ENCODE data around the gene XPNPEP1.

The XPNPEP1 gene

DNA sequence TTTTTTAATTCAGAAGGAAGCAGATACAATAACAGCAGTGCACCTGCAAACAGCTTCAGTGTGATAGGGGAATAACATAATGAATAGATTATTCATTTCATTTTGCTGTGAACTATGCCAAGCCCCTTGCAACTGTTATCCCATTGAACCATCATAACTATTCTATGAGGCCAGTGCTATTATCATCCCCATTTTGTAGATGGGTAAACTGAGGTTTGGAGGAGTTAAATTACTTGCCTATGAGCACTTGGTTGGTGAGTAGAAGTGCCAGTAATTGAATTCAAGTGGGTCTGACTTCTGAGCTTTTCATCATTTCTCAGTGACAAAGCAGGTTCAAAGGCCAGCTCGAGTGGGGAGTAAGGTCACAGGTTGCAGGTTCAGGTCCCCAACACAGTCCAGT lies 16.8 kb upstream of the XPNPEP1 start:
- TF ChIP-seq POLR2A (IDR thresholded peaks at IDR 0.05; ENCODE audit: low read length) (no peak), GATA1 (IDR thresholded peaks at IDR 0.05; ENCODE audit: low read depth, low read length) (no peak)
- DNase-seq: no peak

DNA sequence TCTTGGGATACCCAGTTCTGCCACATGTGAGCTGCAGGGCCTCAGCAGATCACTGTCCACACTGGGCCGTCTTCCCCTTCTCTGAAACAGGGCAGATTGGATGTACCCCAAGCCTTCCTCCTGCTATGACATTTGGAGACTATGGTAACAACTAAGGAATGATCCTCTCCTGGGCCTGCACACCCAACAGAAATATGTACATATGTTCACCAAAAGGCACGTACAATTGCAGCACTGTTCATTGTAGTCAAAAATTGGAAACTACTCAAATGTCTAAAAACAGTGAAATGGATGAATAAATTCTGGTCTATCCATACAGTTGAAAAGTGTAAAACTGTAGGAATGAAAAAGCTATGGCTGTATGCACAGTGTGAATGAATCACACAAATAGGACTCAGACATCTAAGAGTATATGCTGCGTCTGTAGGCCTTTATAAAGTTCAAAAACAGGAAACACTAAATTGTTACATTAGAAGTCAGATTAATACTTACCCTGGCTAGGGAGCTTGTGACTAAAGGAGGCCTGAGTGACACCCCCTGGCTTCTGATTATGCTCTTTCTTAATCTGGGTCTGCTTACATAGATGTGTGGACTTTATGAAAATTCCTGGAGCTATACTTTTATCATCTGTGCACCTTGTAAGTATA lies 16.1 kb upstream of the XPNPEP1 start:
- no peak for TF ChIP-seq POLR2A (IDR thresholded peaks at IDR 0.05; ENCODE audit: low read length)
- TF ChIP-seq GATA1 (IDR thresholded peaks at IDR 0.05; ENCODE audit: low read depth, low read length): no peak
- no peak for DNase-seq

DNA sequence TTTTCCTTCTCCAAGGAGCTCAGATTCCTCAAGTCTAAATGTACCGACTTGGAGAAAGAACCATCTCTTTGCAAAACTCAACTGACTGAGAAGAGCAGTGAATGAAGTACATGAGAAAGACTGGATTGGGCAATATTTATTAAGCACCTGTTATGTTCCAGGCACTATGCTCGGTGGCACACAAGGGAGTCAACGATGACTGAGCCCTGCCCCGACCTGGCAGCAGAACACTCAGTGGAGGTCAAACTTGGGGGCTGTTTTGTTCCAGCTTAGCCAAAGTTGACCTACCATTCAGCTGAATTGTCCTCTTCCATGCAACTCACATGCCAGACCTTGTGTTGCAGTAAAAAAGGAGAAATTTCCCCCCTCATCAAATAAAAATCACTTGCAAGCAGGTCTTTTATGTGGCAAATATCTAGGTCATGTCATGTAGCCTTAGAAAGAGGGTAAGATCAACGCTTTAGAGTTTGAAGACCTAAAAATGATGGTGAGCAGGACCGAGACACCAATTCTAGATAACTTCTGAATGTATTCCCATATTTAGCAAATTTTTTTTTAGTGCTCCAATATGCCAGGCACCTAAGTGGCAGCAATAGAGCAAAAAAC lies 14.3 kb upstream of the XPNPEP1 start:
- no peak for DNase-seq
- no peak for TF ChIP-seq POLR2A (IDR thresholded peaks at IDR 0.05; ENCODE audit: low read length)
- no peak for TF ChIP-seq GATA1 (IDR thresholded peaks at IDR 0.05; ENCODE audit: low read depth, low read length)

DNA sequence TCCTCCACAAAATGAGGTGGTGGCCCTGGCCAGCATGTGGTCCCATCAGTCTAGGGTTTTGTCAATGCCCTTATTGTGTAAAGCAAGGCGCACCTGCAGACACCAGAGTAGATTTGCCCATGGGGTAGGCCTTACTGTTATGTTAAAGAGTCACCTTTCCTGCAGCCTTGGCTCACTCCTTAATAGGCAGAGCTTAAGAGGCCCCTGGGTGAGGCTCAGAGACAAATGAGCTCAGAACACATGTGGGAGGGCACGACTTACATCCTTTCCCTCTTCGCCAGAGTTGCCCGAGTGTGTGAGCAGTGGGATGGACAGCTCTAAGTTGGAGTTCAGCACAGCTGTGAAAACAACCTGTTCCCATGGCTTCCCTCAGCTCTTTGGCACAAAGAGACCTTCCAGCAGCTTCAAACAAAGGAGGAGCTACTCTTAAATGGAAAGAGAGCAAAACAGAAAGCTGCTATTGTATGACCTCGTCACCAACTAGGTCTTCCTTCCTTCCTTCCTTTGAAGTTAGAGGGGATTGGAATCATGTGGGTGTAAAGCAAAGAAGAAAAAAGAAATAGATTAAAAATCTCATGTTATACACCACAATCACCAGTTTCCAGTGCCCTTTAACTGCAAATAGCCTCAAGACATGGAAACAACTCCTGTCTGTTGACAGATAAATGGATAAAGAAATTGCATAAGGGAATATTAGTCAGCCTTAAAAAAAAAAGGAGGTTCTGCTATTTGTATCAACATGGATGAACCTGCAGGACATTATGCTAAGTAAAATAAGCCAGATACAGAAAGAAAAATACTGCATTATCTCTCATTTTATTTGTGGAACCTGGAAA lies 11.9 kb upstream of the XPNPEP1 start:
- no peak for TF ChIP-seq POLR2A (IDR thresholded peaks at IDR 0.05; ENCODE audit: low read length)
- no peak for TF ChIP-seq GATA1 (IDR thresholded peaks at IDR 0.05; ENCODE audit: low read depth, low read length)
- DNase-seq: no peak

DNA sequence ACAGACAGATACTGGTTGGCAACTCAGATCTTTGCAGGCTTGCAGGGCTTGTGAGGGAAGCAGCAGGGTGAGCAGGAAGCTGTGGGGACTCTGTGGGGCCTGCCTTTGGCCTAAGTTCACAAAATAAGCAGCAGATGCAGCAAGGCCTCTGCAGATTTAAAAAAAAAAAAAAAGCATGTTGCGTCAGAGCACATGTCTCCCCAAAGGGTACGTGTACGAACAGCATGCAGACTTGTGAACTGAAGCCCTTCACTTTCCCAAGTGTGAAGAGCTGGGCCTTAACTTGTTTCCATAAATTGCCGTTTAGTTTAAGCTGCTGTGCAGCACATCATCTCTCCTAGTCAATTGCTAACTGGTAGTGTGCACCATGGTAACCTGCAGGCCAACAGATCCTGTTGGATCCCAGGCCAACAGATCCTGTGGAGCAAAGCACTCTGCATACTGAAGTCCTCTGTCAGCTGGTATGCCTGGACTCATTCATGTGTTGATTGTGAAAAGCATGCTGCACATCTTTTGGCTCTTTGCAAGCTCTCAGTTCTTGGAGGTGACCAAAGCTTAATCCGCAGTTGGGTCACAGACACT lies 10.8 kb upstream of the XPNPEP1 start:
- TF ChIP-seq POLR2A (IDR thresholded peaks at IDR 0.05; ENCODE audit: low read length) (no peak), GATA1 (IDR thresholded peaks at IDR 0.05; ENCODE audit: low read depth, low read length) (no peak)
- DNase-seq: no peak

DNA sequence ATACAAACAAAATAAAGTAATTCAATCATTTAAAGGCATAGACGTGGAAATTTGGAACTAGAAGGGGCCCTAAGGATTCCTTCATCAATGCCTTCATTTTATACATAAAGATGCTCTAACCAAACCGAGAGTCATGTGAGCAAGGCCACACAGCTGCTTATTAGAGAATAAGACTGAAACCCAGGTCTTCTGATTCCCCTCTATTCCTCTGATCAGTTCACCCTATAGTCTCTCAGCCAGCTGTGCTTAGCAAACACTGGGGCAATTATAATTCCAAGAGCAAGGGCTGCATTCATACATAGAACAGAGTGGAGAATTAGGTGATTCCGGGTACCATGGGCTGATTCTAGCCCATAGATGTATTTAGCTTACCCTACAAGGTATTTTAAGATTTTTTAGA lies 9.7 kb upstream of the XPNPEP1 start:
- TF ChIP-seq POLR2A (IDR thresholded peaks at IDR 0.05; ENCODE audit: low read length) (no peak), GATA1 (IDR thresholded peaks at IDR 0.05; ENCODE audit: low read depth, low read length) (no peak)
- DNase-seq: no peak

DNA sequence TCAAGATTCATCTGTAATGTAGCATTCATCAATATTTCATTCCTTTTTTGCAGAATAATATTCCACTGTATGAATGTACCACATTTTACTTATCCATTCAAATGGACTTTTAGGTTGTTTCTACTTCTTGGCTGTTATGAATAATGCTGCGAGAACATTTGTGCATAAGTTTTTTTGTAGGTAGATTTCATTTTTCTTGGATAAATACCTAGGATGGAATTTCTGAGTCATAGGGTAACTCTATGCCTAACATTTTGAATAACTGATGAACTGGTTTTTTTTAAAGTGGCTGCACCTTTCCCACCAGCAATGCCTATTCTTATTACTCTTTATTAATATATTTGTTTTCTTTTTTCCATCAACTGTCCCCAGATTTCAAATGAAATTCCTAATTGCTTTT lies 9.1 kb upstream of the XPNPEP1 start:
- no peak for TF ChIP-seq GATA1 (IDR thresholded peaks at IDR 0.05; ENCODE audit: low read depth, low read length)
- no peak for TF ChIP-seq POLR2A (IDR thresholded peaks at IDR 0.05; ENCODE audit: low read length)
- no peak for DNase-seq

DNA sequence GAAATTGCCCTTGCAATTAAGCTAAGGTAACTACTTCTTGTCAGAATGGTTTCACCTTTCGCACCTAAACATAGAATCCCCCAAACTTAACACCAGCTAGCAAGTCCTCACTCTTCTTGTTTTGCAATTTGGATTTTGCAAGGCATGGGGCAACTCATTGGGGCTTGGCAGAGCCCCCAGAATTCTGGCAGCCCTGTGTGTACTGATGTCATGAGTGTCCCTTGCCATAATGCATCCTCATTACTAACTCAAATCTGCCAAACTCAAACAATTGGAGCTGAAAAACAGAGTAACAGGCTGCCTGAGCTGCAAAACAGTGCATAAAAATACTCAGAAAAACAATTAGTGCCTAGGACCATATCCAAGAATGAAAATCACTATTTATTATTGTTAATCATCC lies 7.9 kb upstream of the XPNPEP1 start:
- DNase-seq: no peak
- TF ChIP-seq POLR2A (IDR thresholded peaks at IDR 0.05; ENCODE audit: low read length) (no peak), GATA1 (IDR thresholded peaks at IDR 0.05; ENCODE audit: low read depth, low read length) (no peak)

DNA sequence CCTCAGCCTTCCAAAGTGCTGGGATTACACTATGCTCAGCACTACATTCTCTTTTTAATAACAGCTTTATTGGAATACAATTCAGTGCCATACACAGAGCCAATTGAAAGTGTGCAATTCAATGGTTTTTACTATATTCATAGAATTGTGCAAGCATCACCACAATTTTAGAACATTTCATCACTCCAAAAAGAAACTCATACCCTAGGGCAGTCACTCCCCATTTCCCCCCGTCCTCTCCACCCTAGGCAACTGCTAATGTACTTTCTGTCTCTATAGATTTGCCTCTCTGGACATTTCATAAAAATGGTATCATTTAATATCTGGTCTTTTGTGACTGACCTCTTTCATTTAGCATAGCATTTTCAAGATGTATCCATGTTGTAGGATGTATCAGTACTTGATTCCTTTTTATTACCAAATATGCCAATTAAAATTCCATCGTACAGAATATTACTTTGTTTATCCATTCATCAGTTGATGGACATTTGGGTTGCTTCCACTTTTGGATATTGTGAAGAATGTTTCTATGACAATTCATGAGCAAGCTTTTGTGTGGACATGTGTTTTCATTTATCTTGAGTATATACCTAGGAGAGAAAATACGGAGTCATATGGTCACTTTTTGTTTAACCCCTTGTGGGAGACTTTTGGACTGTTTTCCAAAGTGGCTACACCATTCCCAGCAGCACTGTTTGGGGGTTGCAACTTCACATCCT lies 6.3 kb upstream of the XPNPEP1 start:
- no peak for TF ChIP-seq GATA1 (IDR thresholded peaks at IDR 0.05; ENCODE audit: low read depth, low read length)
- no peak for TF ChIP-seq POLR2A (IDR thresholded peaks at IDR 0.05; ENCODE audit: low read length)
- DNase-seq: no peak

DNA sequence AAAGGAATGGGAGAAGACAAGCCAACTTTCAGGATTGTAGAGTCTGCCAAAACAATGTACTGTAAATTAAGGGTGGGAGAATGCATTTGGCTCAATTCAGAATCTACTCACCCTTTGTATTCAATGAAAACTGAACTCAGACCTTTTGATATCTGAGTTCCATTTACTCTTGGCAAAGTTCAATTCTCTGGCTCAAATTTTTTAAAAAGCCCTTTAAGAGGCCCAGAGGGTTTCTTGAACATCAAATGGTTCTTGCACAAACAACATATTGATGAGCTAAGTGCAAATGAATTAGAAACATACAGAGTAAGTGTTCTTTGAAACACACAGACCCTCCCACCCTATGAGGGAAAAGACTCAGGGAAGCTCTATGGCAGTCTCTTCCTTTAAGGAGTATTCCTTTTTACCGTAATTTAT lies 5.2 kb upstream of the XPNPEP1 start:
- no peak for TF ChIP-seq POLR2A (IDR thresholded peaks at IDR 0.05; ENCODE audit: low read length)
- TF ChIP-seq GATA1 (IDR thresholded peaks at IDR 0.05; ENCODE audit: low read depth, low read length): no peak
- DNase-seq: no peak

DNA sequence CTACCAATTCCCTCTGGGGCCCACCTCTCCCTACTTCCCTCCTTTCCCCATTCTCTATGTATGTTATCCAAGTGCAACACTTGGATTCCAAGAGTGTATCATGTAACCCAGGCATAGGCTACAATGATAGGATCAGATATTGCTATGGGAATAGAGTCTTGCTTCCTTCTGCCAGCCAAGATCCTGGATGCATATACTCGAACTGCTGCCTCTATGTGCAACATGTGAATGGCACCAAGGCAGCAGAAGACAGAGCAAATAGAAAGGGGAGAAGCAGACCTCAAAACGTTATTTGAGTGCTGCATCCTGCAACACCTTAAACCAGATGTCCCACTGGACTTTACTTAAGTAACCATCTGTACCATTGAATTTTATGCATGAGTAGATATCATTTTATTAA lies 3.5 kb upstream of the XPNPEP1 start:
- TF ChIP-seq GATA1 (IDR thresholded peaks at IDR 0.05; ENCODE audit: low read depth, low read length) (no peak), POLR2A (IDR thresholded peaks at IDR 0.05; ENCODE audit: low read length) (no peak)
- DNase-seq: no peak

DNA sequence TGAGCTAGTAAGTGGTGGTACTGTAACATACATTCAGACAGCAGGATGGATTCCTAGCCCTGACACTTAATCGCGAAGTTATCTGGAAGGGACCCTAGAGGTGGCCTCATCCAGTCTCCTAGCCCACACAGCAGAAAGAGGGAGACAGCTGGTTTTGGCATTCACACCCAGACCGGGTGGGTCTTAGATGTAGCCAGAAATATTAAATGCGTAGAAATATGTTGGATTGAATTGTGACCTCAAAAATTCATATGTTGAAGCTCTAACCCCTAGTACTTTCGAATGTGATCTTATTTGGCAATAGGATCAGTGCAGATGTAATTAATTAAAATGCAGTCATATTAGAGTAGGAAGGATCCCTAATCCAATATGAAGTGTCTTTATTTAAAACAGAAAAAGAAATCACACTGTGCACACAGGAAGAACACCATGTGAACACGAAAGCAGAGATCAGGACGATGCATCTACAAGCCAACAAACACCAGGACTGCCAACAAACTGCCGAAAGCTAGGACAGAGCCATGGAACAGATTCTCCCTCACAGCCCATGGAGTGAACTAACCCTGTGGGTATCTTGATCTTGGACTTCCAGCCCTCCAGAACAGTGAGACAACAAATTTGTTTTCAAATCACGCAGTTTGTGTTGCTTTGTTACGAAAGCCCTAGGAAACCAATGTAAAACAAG lies 2.9 kb upstream of the XPNPEP1 start:
- no peak for DNase-seq
- TF ChIP-seq POLR2A (IDR thresholded peaks at IDR 0.05; ENCODE audit: low read length) (no peak), GATA1 (IDR thresholded peaks at IDR 0.05; ENCODE audit: low read depth, low read length) (no peak)

DNA sequence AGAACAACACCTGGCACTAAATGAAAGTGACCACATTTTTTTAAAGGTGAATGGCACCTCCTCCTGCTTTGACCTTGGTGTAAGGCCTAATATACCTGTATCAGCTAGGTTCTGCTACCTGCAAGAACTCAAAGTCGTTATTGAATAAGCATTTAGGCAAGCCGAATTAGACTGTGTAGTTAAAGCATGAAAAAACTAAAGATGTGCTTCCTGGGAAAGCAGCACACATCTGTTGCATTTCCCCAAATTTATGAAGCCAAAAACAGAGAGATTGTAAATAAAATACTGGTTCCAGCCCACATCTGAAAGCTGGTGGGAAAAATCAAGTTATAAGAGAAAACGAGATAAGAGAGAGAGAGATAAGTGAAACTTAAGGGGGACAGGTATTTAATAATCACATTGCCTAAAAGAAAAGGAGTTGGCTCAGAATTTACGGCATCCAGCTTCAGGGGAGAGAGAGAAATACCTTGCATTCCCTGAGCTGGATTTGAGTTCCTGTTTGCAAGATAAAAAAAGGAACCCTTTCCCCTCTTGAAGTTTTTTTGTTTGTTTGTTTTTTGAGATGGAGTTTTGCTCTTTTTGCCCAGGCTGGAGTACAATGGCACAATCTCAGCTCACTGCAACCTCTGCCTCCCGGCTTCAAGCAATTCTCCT lies 1.8 kb upstream of the XPNPEP1 start:
- TF ChIP-seq GATA1 (IDR thresholded peaks at IDR 0.05; ENCODE audit: low read depth, low read length): no peak
- no peak for TF ChIP-seq POLR2A (IDR thresholded peaks at IDR 0.05; ENCODE audit: low read length)
- DNase-seq: no peak

Measured in erythroblast (primary cell).